ENCODE data around the gene RSPO3.

- TF ChIP-seq EZH2phosphoT487 (IDR thresholded peaks at IDR 0.05; ENCODE audit: borderline replicate concordance) (no peak), CTCF (conservative IDR thresholded peaks at IDR 0.05; ENCODE audit: low read length) (no peak)
These were observed 26.0 kb upstream of the RSPO3 start for GRCh38 chr6:127092466-127092865.
